ENCODE results near the gene INTS1. TPM values are rescaled to one million over a fixed set of nuclear protein-coding genes. Genes with fewer than 3 reads are reported as not detected.

The INTS1 gene
- total RNA-seq, 6 donors from 2014 or later: 38.6 to 215 (median 72.3) TPM

DNA sequence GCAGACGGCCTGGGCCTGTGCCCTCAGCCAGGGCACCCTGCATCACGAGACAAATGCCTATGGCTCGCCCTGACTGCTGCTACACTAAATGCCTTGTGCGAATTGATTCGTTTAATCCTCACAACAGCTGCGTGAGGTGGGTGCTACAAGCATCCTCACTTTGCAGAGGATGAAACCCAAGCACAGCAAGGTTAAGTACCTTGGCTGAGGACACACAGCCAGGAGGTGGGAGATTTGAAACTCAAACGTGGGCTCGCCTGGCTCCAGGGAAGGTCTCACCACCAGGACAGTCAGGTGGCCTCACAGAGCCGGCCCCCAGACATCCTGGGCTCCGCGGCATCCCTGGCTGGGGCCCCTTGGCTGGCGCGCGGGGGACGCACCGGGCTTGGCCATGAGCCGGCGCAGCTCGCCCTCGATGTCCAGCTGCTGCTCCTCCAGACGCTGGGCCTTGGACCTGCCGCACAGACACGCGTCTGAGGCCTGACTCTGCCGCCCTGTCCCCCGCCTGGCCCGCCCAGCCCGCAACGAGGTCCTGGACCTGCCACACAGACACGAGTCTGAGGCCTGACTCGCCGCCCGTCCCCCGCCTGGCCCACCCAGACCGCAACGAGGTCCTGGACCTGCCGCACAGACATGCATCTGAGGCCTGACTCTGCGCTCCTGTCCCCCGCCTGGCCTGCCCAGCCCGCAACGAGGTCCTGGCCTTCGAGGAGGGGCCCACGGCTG is 66.9 kb downstream of the INTS1 start:
- H3K36me3 ChIP-seq: peaks cover 0 to 59% (median 20%) of the 10 kb centered on the region in 4 donors
- TF ChIP-seq POLR2AphosphoS5 (IDR thresholded peaks at IDR 0.05) (no peak), EP300 (IDR thresholded peaks at IDR 0.05) (no peak), POLR2A (IDR thresholded peaks at IDR 0.05) (no peak)
- TF ChIP-seq, protein P1, sequence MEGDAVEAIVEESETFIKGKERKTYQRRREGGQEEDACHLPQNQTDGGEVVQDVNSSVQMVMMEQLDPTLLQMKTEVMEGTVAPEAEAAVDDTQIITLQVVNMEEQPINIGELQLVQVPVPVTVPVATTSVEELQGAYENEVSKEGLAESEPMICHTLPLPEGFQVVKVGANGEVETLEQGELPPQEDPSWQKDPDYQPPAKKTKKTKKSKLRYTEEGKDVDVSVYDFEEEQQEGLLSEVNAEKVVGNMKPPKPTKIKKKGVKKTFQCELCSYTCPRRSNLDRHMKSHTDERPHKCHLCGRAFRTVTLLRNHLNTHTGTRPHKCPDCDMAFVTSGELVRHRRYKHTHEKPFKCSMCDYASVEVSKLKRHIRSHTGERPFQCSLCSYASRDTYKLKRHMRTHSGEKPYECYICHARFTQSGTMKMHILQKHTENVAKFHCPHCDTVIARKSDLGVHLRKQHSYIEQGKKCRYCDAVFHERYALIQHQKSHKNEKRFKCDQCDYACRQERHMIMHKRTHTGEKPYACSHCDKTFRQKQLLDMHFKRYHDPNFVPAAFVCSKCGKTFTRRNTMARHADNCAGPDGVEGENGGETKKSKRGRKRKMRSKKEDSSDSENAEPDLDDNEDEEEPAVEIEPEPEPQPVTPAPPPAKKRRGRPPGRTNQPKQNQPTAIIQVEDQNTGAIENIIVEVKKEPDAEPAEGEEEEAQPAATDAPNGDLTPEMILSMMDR (IDR thresholded peaks at IDR 0.05): no peak
- peak in 1 of 2 donors; percentile 82 for DNase-seq
- no peaks in the 10 kb centered on the region for H3K9me3 ChIP-seq
- no peaks in the 10 kb centered on the region for H3K27me3 ChIP-seq
- ATAC-seq (ENCODE audit: low FRiP score in 2 of 2): no peak
- peaks cover 0 to 6% (median 4%) of the 10 kb centered on the region in 4 donors for H3K4me1 ChIP-seq
- H3K4me3 ChIP-seq: no peak overlapping the region
- H3K27ac ChIP-seq: no peak overlapping the region
- WGBS, 2 donors: 95 to 96% methylated on average over 17 to 37 of the region's 43 CpGs

DNA sequence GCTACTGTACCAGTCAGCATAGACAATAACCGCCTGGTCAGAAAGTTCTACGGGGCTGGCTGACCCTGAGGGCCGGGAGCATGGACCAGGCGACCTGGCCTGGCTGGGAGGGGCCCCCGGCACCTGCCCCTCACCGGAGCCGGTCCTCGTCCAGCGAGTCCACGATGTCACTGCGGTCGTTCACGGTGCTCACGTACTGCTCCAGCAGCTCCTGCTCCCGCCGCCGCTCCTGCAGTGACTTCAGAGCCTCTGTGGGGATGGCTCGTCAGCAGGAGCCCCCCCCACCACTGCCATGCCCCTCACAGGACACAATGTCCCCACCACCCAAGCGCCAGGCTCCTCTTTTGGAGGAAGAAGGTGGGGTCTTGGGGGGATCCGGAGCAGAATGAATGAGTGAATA is 67.6 kb downstream of the INTS1 start:
- no peaks in the 10 kb centered on the region for H3K9me3 ChIP-seq
- 91 to 96% methylated on average over 11 to 16 of the region's 20 CpGs for WGBS, 2 donors
- H3K27ac ChIP-seq: no peak overlapping the region
- peaks cover 0 to 54% (median 17%) of the 10 kb centered on the region in 4 donors for H3K36me3 ChIP-seq
- DNase-seq (peak in 1 of 2 donors; percentile 72), ATAC-seq (ENCODE audit: low FRiP score in 2 of 2) (no peak)
- H3K4me3 ChIP-seq: no peak overlapping the region
- peaks cover 0 to 10% (median 7%) of the 10 kb centered on the region in 4 donors for H3K4me1 ChIP-seq
- TF ChIP-seq EP300 (IDR thresholded peaks at IDR 0.05): no peak
- TF ChIP-seq POLR2A (IDR thresholded peaks at IDR 0.05): no peak
- no peak for TF ChIP-seq POLR2AphosphoS5 (IDR thresholded peaks at IDR 0.05)
- TF ChIP-seq, protein P1 (IDR thresholded peaks at IDR 0.05): no peak
- peaks cover 0 to 6% (median 0%) of the 10 kb centered on the region in 4 donors for H3K27me3 ChIP-seq

DNA sequence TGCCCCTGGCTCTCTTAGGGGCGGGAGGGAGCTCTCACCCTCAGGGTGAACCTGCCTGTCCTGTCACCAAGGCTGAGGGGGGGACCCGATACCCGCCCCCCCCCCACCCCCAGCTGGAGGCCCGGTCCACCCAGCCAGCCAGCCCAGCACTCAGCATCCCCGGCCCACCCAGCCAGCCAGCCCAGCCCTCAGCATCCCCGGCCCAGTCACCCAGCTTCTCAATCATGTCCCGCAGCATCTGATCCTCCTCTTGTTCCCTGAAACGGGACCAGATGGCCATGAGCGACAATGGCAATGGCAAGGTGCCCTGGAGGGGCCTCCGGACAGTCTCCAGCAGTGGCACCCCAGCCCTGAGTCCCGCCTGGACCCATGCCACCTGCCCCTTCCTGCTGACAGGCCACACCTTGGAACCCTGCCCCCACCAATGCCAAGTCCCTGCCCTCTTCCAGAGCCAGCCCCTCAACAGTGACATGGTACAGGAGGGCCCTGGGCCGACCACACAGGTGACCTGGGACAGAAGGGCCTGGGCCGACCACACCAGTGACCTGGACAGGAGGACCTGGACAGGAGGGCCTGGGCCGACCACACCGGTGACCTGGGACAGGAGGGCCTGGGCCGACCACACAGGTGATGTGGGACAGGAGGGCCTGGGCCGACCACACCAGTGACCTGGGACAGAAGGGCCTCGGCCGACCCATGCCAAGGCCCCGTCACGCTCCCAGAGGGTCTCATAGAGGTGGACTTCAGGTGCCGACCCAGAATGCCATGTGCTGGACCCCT is 69.1 kb downstream of the INTS1 start:
- Histone ChIP-seq H3K4me3 (no peak overlapping the region), H3K27me3 (peaks cover 0 to 8% (median 0%) of the 10 kb centered on the region in 4 donors), H3K36me3 (peaks cover 0 to 38% (median 15%) of the 10 kb centered on the region in 4 donors), H3K9me3 (no peaks in the 10 kb centered on the region), H3K27ac (no peak overlapping the region), H3K4me1 (peaks cover 0 to 10% (median 7%) of the 10 kb centered on the region in 4 donors)
- WGBS, 2 donors: 80 to 96% methylated on average over 1 to 15 of the region's 22 CpGs
- DNase-seq (peak in 1 of 2 donors; percentile 80), ATAC-seq (ENCODE audit: low FRiP score in 2 of 2) (no peak)
- TF ChIP-seq POLR2A (IDR thresholded peaks at IDR 0.05) (no peak), POLR2AphosphoS5 (IDR thresholded peaks at IDR 0.05) (no peak), EP300 (IDR thresholded peaks at IDR 0.05) (no peak)

DNA sequence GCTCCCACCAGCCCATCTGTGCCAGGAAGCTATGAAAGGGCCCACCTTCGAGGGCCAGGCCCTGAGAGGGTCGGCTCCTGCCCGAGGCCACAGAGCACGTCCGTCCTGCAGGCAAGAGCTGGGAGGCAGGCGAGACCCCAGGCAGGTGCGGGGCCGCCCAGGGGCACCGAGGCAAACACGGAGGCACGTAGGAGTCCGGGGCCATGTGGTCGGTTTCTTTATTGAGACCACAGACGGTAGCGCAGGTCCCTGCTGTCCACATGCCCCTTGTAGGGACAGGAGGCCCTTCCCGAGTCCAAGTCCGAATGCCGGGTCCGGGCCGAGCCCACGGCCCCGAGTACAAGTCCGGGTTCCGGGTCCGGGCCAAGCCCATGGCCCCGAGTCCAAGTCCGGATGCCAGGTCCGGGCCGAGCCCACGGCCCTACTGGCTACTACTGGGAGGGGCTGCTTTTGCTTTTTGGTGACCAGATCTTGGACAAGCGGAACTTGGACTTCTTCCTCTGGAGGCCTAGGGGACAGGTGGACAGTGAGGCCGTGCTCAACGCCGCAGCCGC is 69.9 kb downstream of the INTS1 start:
- 92 to 93% methylated on average over 15 to 18 of the region's 35 CpGs for WGBS, 2 donors
- H3K9me3 ChIP-seq: no peaks in the 10 kb centered on the region
- no peak overlapping the region for H3K4me3 ChIP-seq
- peaks cover 0 to 8% (median 2%) of the 10 kb centered on the region in 4 donors for H3K27me3 ChIP-seq
- peaks cover 0 to 10% (median 7%) of the 10 kb centered on the region in 4 donors for H3K4me1 ChIP-seq
- ATAC-seq (ENCODE audit: low FRiP score in 2 of 2) (no peak), DNase-seq (no peak)
- TF ChIP-seq POLR2A (IDR thresholded peaks at IDR 0.05) (no peak), EP300 (IDR thresholded peaks at IDR 0.05) (no peak), POLR2AphosphoS5 (IDR thresholded peaks at IDR 0.05) (no peak)
- TF ChIP-seq, protein P1 (IDR thresholded peaks at IDR 0.05): no peak
- H3K36me3 ChIP-seq: peaks cover 0 to 32% (median 13%) of the 10 kb centered on the region in 4 donors
- H3K27ac ChIP-seq: no peak overlapping the region
